DND-41 (cell line): ENCODE measurements around the gene SERPINA3.

Experiments used
- CTCF ChIP-seq: IDR thresholded peaks from 2 replicates; pipeline ENCODE4 v1.5.1; 2012; ENCODE audit warnings: borderline replicate concordance, low read length, moderate library complexity, mild to moderate bottlenecking; ENCODE audit not compliant: poor library complexity, severe bottlenecking; ENCODE audit errors: extremely low read depth
- EZH2 ChIP-seq: IDR thresholded peaks from 3 replicates; pipeline ENCODE4 v1.6.1; 2012; ENCODE audit warnings: borderline replicate concordance, low read depth, mild to moderate bottlenecking, moderate library complexity, low read length, inconsistent platforms; ENCODE audit not compliant: severe bottlenecking

- TF ChIP-seq CTCF: no peak
- no peak for TF ChIP-seq EZH2
These were observed 21.1 kb upstream of the SERPINA3 start for GRCh38 chr14:94591073-94591472.
